ENCODE measurements around the gene TDRKH.
"Not testable (repeated sequence)": the region's sequence is repeated elsewhere in the genome, so short reads cannot be mapped to it uniquely, and the experiment has no call there.

The TDRKH gene

GRCh38 chr1:151790940-151791651, 796 bp upstream of the TDRKH start:
- Histone ChIP-seq H3K27me3 (no peaks in the 10 kb centered on the region), H3K36me3 (no peaks in the 10 kb centered on the region), H4K20me1 (no peaks in the 10 kb centered on the region), H3K9ac (peak overlapping the region; percentile 79), H3K4me2 (peak overlapping the region; percentile 99), H3K27ac (peak overlapping the region; percentile 49; the same call in 1 of the 2 replicates), H3K4me3 (peak overlapping the region; percentile 84), H3K4me1 (peaks cover 26% of the 10 kb centered on the region), H3K9me3 (no peaks in the 10 kb centered on the region)
- TF ChIP-seq Cebpa-rat (IDR thresholded peaks at IDR 0.05), result no peak

- no peak for TF ChIP-seq Cebpa-rat (IDR thresholded peaks at IDR 0.05)
- no peak overlapping the region for H3K27ac ChIP-seq
- peaks cover 30% of the 10 kb centered on the region for H3K4me1 ChIP-seq
- no peaks in the 10 kb centered on the region for H3K36me3 ChIP-seq
- H3K9me3 ChIP-seq, result no peaks in the 10 kb centered on the region
- no peak overlapping the region for H3K4me2 ChIP-seq
- H3K4me3 ChIP-seq, result no peak overlapping the region
- no peaks in the 10 kb centered on the region for H4K20me1 ChIP-seq
- no peaks in the 10 kb centered on the region for H3K27me3 ChIP-seq
- no peak overlapping the region for H3K9ac ChIP-seq
Observed at GRCh38 chr1:151787689-151788088, 2.6 kb downstream of the TDRKH start.

- peak overlapping the region; percentile 36 for H3K4me2 ChIP-seq
- no peaks in the 10 kb centered on the region for H3K27me3 ChIP-seq
Observed at GRCh38 chr1:151783796-151784195, 6.5 kb downstream of the TDRKH start.

GRCh38 chr1:151782741-151783140, 7.6 kb downstream of the TDRKH start:
- H3K4me1 ChIP-seq, result peaks cover 18% of the 10 kb centered on the region
- no peak overlapping the region for H3K9ac ChIP-seq

More at GRCh38 chr1:151783796-151784195, 6.5 kb downstream of the TDRKH start:
- Histone ChIP-seq H3K4me1 (peaks cover 18% of the 10 kb centered on the region), H3K27ac (no peak overlapping the region), H3K9me3 (no peaks in the 10 kb centered on the region), H3K4me3 (no peak overlapping the region), H3K36me3 (peaks cover 14% of the 10 kb centered on the region; the same call in 1 of the 2 replicates), H4K20me1 (no peaks in the 10 kb centered on the region), H3K9ac (no peak overlapping the region)
- TF ChIP-seq Cebpa-rat (IDR thresholded peaks at IDR 0.05), result no peak

GRCh38 chr1:151782026-151782425, 8.3 kb downstream of the TDRKH start:
- not testable (repeated sequence) for H3K4me2 ChIP-seq, H3K9me3 ChIP-seq, H3K9ac ChIP-seq, H3K4me3 ChIP-seq, H3K27ac ChIP-seq, H4K20me1 ChIP-seq, H3K27me3 ChIP-seq
- Histone ChIP-seq H3K4me1 (peaks cover 18% of the 10 kb centered on the region), H3K36me3 (peaks cover 23% of the 10 kb centered on the region; the same call in 1 of the 2 replicates)

More at GRCh38 chr1:151782741-151783140, 7.6 kb downstream of the TDRKH start:
- Histone ChIP-seq H3K36me3 (peaks cover 23% of the 10 kb centered on the region; the same call in 1 of the 2 replicates), H4K20me1 (no peaks in the 10 kb centered on the region), H3K4me3 (no peak overlapping the region), H3K27me3 (no peaks in the 10 kb centered on the region), H3K9me3 (no peaks in the 10 kb centered on the region), H3K27ac (no peak overlapping the region), H3K4me2 (no peak overlapping the region)
- TF ChIP-seq Cebpa-rat (IDR thresholded peaks at IDR 0.05), result no peak

GRCh38 chr1:151780736-151781135, 9.6 kb downstream of the TDRKH start:
- not testable (repeated sequence) for H4K20me1 ChIP-seq, H3K27me3 ChIP-seq, H3K4me2 ChIP-seq, H3K9ac ChIP-seq, H3K4me3 ChIP-seq, H3K27ac ChIP-seq, H3K9me3 ChIP-seq
- Histone ChIP-seq H3K4me1 (peaks cover 18% of the 10 kb centered on the region), H3K36me3 (peaks cover 34% of the 10 kb centered on the region)

GRCh38 chr1:151779852-151780251, 10.4 kb downstream of the TDRKH start:
- Histone ChIP-seq H3K27ac (no peak overlapping the region), H3K4me3 (no peak overlapping the region), H3K9me3 (no peaks in the 10 kb centered on the region), H3K9ac (no peak overlapping the region), H3K4me1 (peaks cover 18% of the 10 kb centered on the region), H3K36me3 (peaks cover 42% of the 10 kb centered on the region), H3K4me2 (peak overlapping the region; percentile 59), H3K27me3 (no peaks in the 10 kb centered on the region), H4K20me1 (no peaks in the 10 kb centered on the region)
- no peak for TF ChIP-seq Cebpa-rat (IDR thresholded peaks at IDR 0.05)

- H4K20me1 ChIP-seq, result no peaks in the 10 kb centered on the region
- no peaks in the 10 kb centered on the region for H3K9me3 ChIP-seq
- peaks cover 9% of the 10 kb centered on the region for H3K4me1 ChIP-seq
- peaks cover 53% of the 10 kb centered on the region for H3K36me3 ChIP-seq
- H3K27ac ChIP-seq, result no peak overlapping the region
- no peak overlapping the region for H3K9ac ChIP-seq
- H3K27me3 ChIP-seq, result no peaks in the 10 kb centered on the region
- TF ChIP-seq Cebpa-rat (IDR thresholded peaks at IDR 0.05), result no peak
- H3K4me3 ChIP-seq, result no peak overlapping the region
- no peak overlapping the region for H3K4me2 ChIP-seq
Observed at GRCh38 chr1:151777317-151777716, 13.0 kb downstream of the TDRKH start.

- no peak overlapping the region for H3K27ac ChIP-seq
- TF ChIP-seq Cebpa-rat (IDR thresholded peaks at IDR 0.05), result no peak
Observed at GRCh38 chr1:151776665-151777062, 13.6 kb downstream of the TDRKH start.

GRCh38 chr1:151775894-151776664, 14.2 kb downstream of the TDRKH start:
- H3K4me3 ChIP-seq, result no peak overlapping the region
- H3K4me2 ChIP-seq, result no peak overlapping the region
- H3K36me3 ChIP-seq, result peaks cover 43% of the 10 kb centered on the region
- no peak overlapping the region for H3K9ac ChIP-seq
- H3K27me3 ChIP-seq, result no peaks in the 10 kb centered on the region
- H3K4me1 ChIP-seq, result peaks cover 9% of the 10 kb centered on the region
- no peaks in the 10 kb centered on the region for H4K20me1 ChIP-seq
- TF ChIP-seq Cebpa-rat (IDR thresholded peaks at IDR 0.05), result no peak
- no peak overlapping the region for H3K27ac ChIP-seq
- no peaks in the 10 kb centered on the region for H3K9me3 ChIP-seq

More at GRCh38 chr1:151776665-151777062, 13.6 kb downstream of the TDRKH start:
- Histone ChIP-seq H3K36me3 (peaks cover 48% of the 10 kb centered on the region), H3K9me3 (no peaks in the 10 kb centered on the region), H3K4me2 (no peak overlapping the region), H3K4me3 (no peak overlapping the region), H4K20me1 (no peaks in the 10 kb centered on the region), H3K4me1 (peaks cover 9% of the 10 kb centered on the region), H3K27me3 (no peaks in the 10 kb centered on the region), H3K9ac (no peak overlapping the region)

Measured in BLaER1 (cell line).